ENCODE data around the gene SLCO4C1.

SLCO4C1 gene

GRCh38 chr5:102229685-102230084 lies 66.4 kb downstream of the SLCO4C1 start:
- in situ Hi-C loops (cut with HindIII; ENCODE audit: low pct_ligation_motif_present, low sequenced_read_pairs): no loop called here
- Histone ChIP-seq H3K27ac (no peak overlapping the region), H3K36me3 (replicated peaks) (no peaks in the 10 kb centered on the region), H3K4me3 (ENCODE audit: low read depth, low read length) (no peak overlapping the region), H3K27me3 (replicated peaks) (no peaks in the 10 kb centered on the region)
- DNase-seq: no peak
- TF ChIP-seq CTCF (IDR thresholded peaks at IDR 0.05; ENCODE audit: low read depth, low read length, missing control alignments): no peak

GRCh38 chr5:102226321-102226720 lies 69.8 kb downstream of the SLCO4C1 start:
- in situ Hi-C loops (cut with HindIII; ENCODE audit: low pct_ligation_motif_present, low sequenced_read_pairs): no loop called here
- no peak for DNase-seq
- no peak for TF ChIP-seq CTCF (IDR thresholded peaks at IDR 0.05; ENCODE audit: low read depth, low read length, missing control alignments)
- Histone ChIP-seq H3K27me3 (replicated peaks) (no peaks in the 10 kb centered on the region), H3K27ac (no peak overlapping the region), H3K36me3 (replicated peaks) (no peaks in the 10 kb centered on the region), H3K4me3 (ENCODE audit: low read depth, low read length) (no peak overlapping the region)

- DNase-seq: no peak
- in situ Hi-C loops (cut with HindIII; ENCODE audit: low pct_ligation_motif_present, low sequenced_read_pairs): no loop called here
Measured at GRCh38 chr5:102223542-102224477, 72.3 kb downstream of the SLCO4C1 start.

GRCh38 chr5:102222772-102223171 lies 73.3 kb downstream of the SLCO4C1 start:
- no peaks in the 10 kb centered on the region for H3K27me3 ChIP-seq (replicated peaks)
- no peaks in the 10 kb centered on the region for H3K36me3 ChIP-seq (replicated peaks)
- DNase-seq: no peak
- in situ Hi-C loops (cut with HindIII; ENCODE audit: low pct_ligation_motif_present, low sequenced_read_pairs): no loop called here
- no peak overlapping the region for H3K27ac ChIP-seq
- TF ChIP-seq CTCF (IDR thresholded peaks at IDR 0.05; ENCODE audit: low read depth, low read length, missing control alignments): no peak
- H3K4me3 ChIP-seq (ENCODE audit: low read depth, low read length): no peak overlapping the region

More at GRCh38 chr5:102223542-102224477, 72.3 kb downstream of the SLCO4C1 start:
- Histone ChIP-seq H3K27ac (no peak overlapping the region), H3K36me3 (replicated peaks) (no peaks in the 10 kb centered on the region), H3K27me3 (replicated peaks) (no peaks in the 10 kb centered on the region), H3K4me3 (ENCODE audit: low read depth, low read length) (no peak overlapping the region)
- TF ChIP-seq CTCF (IDR thresholded peaks at IDR 0.05; ENCODE audit: low read depth, low read length, missing control alignments): peak; percentile 40

- H3K27me3 ChIP-seq (replicated peaks): no peaks in the 10 kb centered on the region
- no peak for TF ChIP-seq CTCF (IDR thresholded peaks at IDR 0.05; ENCODE audit: low read depth, low read length, missing control alignments)
- in situ Hi-C loops (cut with HindIII; ENCODE audit: low pct_ligation_motif_present, low sequenced_read_pairs): no loop called here
- no peak for DNase-seq
- no peaks in the 10 kb centered on the region for H3K36me3 ChIP-seq (replicated peaks)
- no peak overlapping the region for H3K27ac ChIP-seq
- H3K4me3 ChIP-seq (ENCODE audit: low read depth, low read length): no peak overlapping the region
Measured at GRCh38 chr5:102221949-102222348, 74.1 kb downstream of the SLCO4C1 start.

All from brain microvascular endothelial cell (primary cell).